GM18861 (cell line): ENCODE data around the gene GNAS-AS1.

Source experiments
- ATAC-seq: cut with Tn5 transposase; IDR thresholded peaks from one replicate; pipeline ENCODE4 v1.9.1; 2021; ENCODE audit not compliant: unreplicated experiment

The GNAS-AS1 gene

GRCh38 chr20:58863044-58863790 lies 12.5 kb upstream of the GNAS-AS1 start:
- no peak for ATAC-seq

GRCh38 chr20:58855506-58856389 lies 5.0 kb upstream of the GNAS-AS1 start:
- ATAC-seq, result no peak

- no peak for ATAC-seq
These were observed 4.2 kb upstream of the GNAS-AS1 start for GRCh38 chr20:58854638-58855471.

GRCh38 chr20:58853976-58854637 lies 3.4 kb upstream of the GNAS-AS1 start:
- ATAC-seq, result no peak

- ATAC-seq, result no peak
These were observed 2.8 kb upstream of the GNAS-AS1 start for GRCh38 chr20:58853466-58853865.

- no peak for ATAC-seq
These were observed 2.0 kb upstream of the GNAS-AS1 start, which contains the start of gene GNAS for GRCh38 chr20:58852543-58853271. Gene GNAS (plus strand): TSS chr20:58852716.

GRCh38 chr20:58851969-58852458 lies 1.3 kb upstream of the GNAS-AS1 start:
- ATAC-seq, result no peak

GRCh38 chr20:58851221-58851968 lies 693 bp upstream of the GNAS-AS1 start:
- no peak for ATAC-seq

- ATAC-seq, result no peak
These were observed 3.2 kb downstream of the GNAS-AS1 start for GRCh38 chr20:58847463-58847862.

- ATAC-seq, result no peak
These were observed 5.0 kb downstream of the GNAS-AS1 start for GRCh38 chr20:58845706-58846105.

GRCh38 chr20:58843128-58843556 lies 7.6 kb downstream of the GNAS-AS1 start:
- ATAC-seq, result no peak

GRCh38 chr20:58842276-58842675 lies 8.4 kb downstream of the GNAS-AS1 start:
- no peak for ATAC-seq

- ATAC-seq, result no peak
These were observed 9.0 kb downstream of the GNAS-AS1 start for GRCh38 chr20:58841539-58842264.

GRCh38 chr20:58840816-58841538 lies 9.7 kb downstream of the GNAS-AS1 start:
- ATAC-seq, result no peak

- no peak for ATAC-seq
These were observed 10.5 kb downstream of the GNAS-AS1 start for GRCh38 chr20:58839991-58840747.

- ATAC-seq, result no peak
These were observed 11.2 kb downstream of the GNAS-AS1 start for GRCh38 chr20:58839474-58839874.

- no peak for ATAC-seq
These were observed 12.5 kb downstream of the GNAS-AS1 start for GRCh38 chr20:58838174-58838573.
